NCI-H2171 (cell line): ENCODE data around the gene MT2A.
A peak's percentile ranks its signal among the peaks of the same experiment; 100 is the strongest.
"Not testable (repeated sequence)": the region's sequence is repeated elsewhere in the genome, so short reads cannot be mapped to it uniquely, and the experiment has no call there.

Experiments
- DNase-seq: peaks from one replicate; lab custom pipeline; 2025; lab: John Stamatoyannopoulos, UW

The MT2A gene

GRCh38 chr16:56608043-56608875 is at the start of gene MT2A:
Gene MT2A (plus strand): TSS chr16:56608584. CDS start chr16:56608656, 72 bp downstream.
- DNase-seq: peak; percentile 94

GRCh38 chr16:56559109-56559508 is 49.3 kb upstream of the MT2A start:
- DNase-seq: no peak

- no peak for DNase-seq
Measured at GRCh38 chr16:56560447-56560846, 47.9 kb upstream of the MT2A start.

DNA sequence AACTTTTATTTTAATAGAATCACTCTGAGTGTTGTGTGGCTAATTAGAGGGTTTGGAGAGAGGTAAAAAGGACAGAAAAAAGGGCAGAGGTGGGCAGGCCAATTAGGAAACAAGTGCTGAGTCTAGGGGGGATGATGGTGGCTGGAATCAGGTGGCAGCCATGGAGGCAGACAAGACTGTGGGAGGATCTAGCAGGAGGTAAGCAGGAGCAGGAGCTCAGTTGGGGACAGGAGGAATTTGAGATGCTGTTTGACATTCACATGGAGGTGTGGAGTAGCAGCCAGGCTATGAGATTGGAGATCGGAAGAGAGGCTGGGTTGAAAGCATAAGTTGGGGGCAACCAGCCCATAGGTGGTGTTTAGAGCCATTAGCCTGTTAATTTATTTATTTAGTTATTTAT is 47.3 kb upstream of the MT2A start:
- DNase-seq: no peak

GRCh38 chr16:56564793-56565477 is 43.4 kb upstream of the MT2A start, which contains the start of gene MT4:
Gene MT4 (plus strand): TSS chr16:56565073. CDS start chr16:56565129, 56 bp downstream.
- no peak for DNase-seq

GRCh38 chr16:56569971-56570370 is 38.4 kb upstream of the MT2A start:
- DNase-seq: no peak

GRCh38 chr16:56571525-56571924 is 36.9 kb upstream of the MT2A start:
- DNase-seq: no peak

GRCh38 chr16:56574625-56575024 is 33.8 kb upstream of the MT2A start:
- DNase-seq: no peak

DNA sequence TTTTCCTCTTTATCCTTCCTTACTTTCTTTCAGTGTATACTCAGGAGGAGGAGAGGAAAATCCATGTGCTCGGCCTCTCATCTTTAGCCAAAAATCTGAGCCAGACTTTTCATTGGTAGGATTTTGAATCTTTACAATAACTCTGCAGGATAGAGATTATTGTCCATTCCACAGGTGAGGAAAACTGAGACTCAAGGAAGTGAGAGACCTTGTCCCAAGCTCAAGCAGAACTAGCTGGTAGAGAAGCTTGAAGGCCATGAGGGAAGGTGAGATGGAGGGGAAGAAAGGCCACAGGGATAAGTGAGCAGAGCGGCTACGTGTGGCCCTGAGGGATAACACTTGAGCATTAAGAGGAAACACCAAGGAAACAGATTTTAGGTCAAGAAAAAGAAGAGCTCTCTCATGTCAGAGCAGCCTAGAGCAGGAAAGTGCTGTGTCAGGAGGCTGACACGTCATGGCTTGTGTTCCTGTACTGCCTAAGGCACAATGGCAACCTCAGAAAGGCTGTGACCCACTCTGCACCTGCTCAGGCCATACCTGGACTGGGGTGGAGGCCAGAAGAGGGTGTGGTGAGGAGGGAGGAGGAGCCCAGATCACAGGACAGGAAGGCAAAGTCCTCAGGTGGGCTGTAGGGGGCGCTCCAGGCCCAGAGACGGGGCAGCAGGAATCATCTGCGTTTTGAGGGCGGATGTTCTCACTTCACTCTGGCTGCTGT is 31.6 kb upstream of the MT2A start:
- DNase-seq: no peak

- no peak for DNase-seq
Measured at GRCh38 chr16:56577300-56577625, 31.1 kb upstream of the MT2A start.

- no peak for DNase-seq
Measured at GRCh38 chr16:56580391-56581048, 27.9 kb upstream of the MT2A start.

GRCh38 chr16:56582911-56583310 is 25.5 kb upstream of the MT2A start:
- DNase-seq: not testable (repeated sequence)

DNA sequence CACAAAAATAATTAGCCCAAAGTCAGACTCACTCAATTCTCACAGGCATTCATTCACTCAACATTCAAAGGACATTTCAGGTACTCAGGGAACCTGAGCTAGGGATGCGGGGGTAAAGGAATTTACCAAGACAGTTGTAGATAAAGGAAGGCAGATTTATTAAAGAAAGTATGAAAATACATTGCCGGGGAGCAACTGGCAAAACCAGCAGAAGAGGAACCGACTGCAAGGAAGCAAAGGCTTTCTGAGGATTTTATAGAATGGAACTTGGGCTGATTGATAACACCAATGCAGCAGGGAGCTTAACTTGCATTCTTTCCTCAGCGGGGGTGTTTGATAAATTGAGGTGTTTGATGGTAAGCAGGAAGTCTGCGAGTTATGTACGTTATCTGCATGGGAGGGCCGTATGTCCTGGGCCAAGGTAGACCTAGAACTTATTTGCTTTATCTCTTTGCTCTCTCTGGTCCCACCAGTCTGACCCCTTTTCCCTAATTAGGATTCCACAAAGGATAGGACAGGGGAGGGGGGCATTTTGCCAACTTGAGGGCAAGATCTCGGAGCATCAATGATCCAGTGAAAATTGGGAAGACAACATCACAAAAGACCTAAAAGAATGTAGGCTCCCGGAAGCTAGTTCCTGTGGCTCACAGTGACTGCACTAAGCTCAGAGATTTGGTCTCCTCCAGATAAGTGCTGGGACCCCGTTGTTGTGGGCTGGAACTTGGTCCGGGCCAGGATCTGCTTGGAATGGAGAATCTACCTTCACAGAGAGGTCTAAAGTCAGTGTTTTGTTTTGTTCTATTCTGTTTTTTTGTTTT is 24.8 kb upstream of the MT2A start:
- DNase-seq: no peak

DNA sequence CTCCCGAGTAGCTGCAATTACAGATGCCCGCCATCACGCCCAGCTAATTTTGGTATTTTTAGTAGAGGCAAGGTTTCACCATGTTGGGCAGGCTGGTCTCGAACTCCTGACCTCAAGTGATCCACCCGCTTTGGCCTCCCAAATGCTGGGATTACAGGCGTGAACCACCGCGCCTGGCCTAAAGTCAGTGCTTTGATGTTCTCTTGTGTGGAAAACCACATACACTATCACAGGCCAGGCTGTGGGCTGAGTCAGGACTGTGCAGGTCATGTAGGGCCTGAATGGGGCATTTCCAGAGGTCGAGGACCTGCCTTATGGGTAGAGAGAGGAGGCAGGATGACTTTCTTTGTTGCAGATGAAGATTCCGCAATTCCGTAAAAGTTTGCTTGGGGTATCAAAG is 24.1 kb upstream of the MT2A start:
- DNase-seq: no peak

DNA sequence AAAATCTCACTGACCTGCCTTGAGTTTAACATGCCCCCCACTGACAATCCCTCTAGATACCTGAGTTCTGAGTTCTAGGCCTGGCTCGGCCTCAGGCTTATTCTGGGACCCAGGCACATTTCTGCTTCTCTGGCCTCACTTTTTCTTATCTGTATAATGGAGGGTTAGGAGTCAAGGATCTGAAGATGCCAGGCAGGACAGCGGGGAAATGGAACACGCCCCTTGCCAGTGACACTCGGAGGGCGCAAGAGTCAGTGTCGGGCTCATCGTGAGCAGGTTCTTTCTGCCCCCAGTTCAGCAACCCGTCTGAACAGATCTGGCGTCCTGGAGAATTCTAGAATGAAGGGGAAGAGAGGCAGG is 19.6 kb upstream of the MT2A start:
- DNase-seq: no peak

GRCh38 chr16:56589141-56590039 is 19.0 kb upstream of the MT2A start, which contains the start of gene MT3:
Gene MT3 (plus strand): TSS chr16:56589528. CDS start chr16:56589591, 63 bp downstream.
- no peak for DNase-seq

DNA sequence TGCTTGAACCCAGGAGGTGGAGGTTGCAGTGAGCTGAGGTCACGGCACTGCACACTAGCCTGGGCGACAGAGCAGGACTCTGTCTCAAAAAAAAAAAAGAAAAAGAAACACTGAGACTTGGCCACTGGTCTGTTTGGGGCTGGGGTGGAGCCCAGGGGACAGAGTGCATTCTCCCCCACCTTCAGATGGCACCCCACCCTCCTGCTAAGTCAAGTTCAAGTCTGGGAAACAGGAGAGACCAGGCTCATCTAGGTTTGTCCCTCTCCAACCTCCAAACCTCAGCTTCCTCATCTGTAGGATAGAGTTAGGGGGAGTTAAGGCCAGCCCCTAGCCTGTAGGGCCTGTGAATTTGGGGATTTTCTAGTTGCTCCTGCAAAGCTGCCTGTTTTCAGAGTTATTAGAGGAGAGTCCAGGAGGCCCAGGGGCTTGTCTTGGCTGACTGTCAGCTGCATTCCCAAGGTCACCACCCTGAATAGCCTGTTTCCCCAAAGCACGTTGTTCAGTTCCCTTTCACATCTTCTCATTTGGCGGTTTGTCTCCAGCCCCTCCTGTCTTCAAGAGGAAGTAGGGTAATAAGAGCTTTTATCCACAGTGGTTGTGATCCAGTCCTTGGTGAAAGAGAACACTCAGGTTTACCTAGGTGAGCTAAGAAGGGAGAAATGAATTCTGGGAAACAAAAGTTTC is 16.9 kb upstream of the MT2A start:
- no peak for DNase-seq

GRCh38 chr16:56593573-56594291 is 14.7 kb upstream of the MT2A start:
- DNase-seq: no peak

- DNase-seq: no peak
Measured at GRCh38 chr16:56594292-56594619, 14.1 kb upstream of the MT2A start.
